ENCODE measurements around the gene ECE2.

ECE2 gene

GRCh38 chr3:184277366-184277765 lies 1.5 kb downstream of the ECE2 start:
- DNase-seq = no peak

GRCh38 chr3:184282941-184283340 lies 7.1 kb downstream of the ECE2 start:
- DNase-seq = no peak

- no peak for DNase-seq
Observed at GRCh38 chr3:184283681-184284080, 7.9 kb downstream of the ECE2 start.

GRCh38 chr3:184284696-184285095 lies 8.9 kb downstream of the ECE2 start:
- no peak for DNase-seq

GRCh38 chr3:184289426-184289938 lies 13.7 kb downstream of the ECE2 start:
- no peak for DNase-seq

- DNase-seq = no peak
Observed at GRCh38 chr3:184290331-184290730, 14.5 kb downstream of the ECE2 start.

GRCh38 chr3:184291044-184291737 lies 15.4 kb downstream of the ECE2 start:
- no peak for DNase-seq

GRCh38 chr3:184291738-184292445 lies 16.1 kb downstream of the ECE2 start:
- no peak for DNase-seq

- no peak for DNase-seq
Observed at GRCh38 chr3:184295771-184296170, 19.9 kb downstream of the ECE2 start.

- no peak for DNase-seq
Observed at GRCh38 chr3:184296616-184297015, 20.8 kb downstream of the ECE2 start.

- DNase-seq = peak; percentile 66
Observed at GRCh38 chr3:184298759-184299487, 23.1 kb downstream of the ECE2 start, which contains the start of gene PSMD2. Gene PSMD2, plus strand, starts transcription at chr3:184299241. Its CDS starts 26 bp downstream, at chr3:184299267.

GRCh38 chr3:184299488-184300377 lies 23.9 kb downstream of the ECE2 start:
- DNase-seq = no peak

- DNase-seq = no peak
Observed at GRCh38 chr3:184300378-184300720, 24.5 kb downstream of the ECE2 start.

GRCh38 chr3:184305577-184305976 lies 29.8 kb downstream of the ECE2 start:
- no peak for DNase-seq

- DNase-seq = no peak
Observed at GRCh38 chr3:184306341-184306972, 30.6 kb downstream of the ECE2 start.

- no peak for DNase-seq
Observed at GRCh38 chr3:184307915-184308314, 32.1 kb downstream of the ECE2 start.

GRCh38 chr3:184308744-184309143 lies 32.9 kb downstream of the ECE2 start:
- DNase-seq = no peak

GRCh38 chr3:184311633-184312032 lies 35.8 kb downstream of the ECE2 start:
- no peak for DNase-seq

GRCh38 chr3:184314363-184314699 lies 38.5 kb downstream of the ECE2 start, which contains the start of gene EIF4G1:
Gene EIF4G1, plus strand, starts transcription at chr3:184314606. Its CDS starts 1,191 bp downstream, at chr3:184315797.
- peak; percentile 47 for DNase-seq

- DNase-seq = no peak
Observed at GRCh38 chr3:184314700-184315542, 39.1 kb downstream of the ECE2 start.

GRCh38 chr3:184315543-184315867 lies 39.7 kb downstream of the ECE2 start:
- DNase-seq = no peak

Measured in NCI-H187 treated with DMSO at 0.1 percent for 48 hours (cell line).